IPS DF 4.7 (cell line): ENCODE data around the gene COL4A3.

Source experiments
- DNase-seq: peaks from one replicate; pipeline ENCODE4 v3.0.0-alpha.2; 2013; ENCODE audit warnings: low spot score; ENCODE audit errors: extremely low read depth

The COL4A3 gene

DNA sequence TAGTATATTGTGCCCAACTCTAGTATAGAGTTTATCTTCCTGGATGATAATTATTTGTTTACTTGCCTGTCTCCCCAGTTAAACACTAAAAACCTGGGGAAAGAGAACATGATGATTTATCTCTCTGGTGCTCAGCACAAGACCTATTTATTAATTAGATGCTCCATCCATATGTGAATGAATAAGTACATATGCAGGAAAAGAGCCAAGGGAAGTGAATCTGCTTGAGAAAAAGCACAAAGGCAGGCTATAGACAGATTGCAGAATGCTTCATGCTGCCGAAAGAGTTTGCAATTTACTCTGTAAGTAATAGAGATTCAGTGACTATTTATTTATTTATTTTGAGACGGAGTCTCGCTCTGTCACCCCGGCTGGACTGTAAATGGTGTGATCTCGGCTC, 123.3 kb downstream of the COL4A3 start:
- no peak for DNase-seq

DNA sequence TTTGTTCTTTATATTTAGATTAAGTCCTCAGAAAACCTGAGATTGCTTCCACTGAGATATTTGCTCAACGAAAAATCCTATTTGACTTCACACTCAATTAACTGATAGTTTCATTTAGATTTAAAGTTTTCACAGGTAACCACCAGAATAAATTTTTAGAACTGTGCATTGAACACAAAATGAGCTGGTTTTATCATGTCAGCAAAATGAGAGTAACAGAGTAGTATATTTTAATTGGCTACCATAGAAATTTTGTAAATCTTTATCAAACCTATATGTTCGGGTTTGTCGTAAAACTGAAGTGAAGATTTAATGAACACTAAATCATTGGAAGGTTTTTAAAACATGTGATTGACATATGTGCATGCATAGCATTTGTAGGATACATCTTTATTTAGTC, 127.9 kb downstream of the COL4A3 start:
- no peak for DNase-seq

DNA sequence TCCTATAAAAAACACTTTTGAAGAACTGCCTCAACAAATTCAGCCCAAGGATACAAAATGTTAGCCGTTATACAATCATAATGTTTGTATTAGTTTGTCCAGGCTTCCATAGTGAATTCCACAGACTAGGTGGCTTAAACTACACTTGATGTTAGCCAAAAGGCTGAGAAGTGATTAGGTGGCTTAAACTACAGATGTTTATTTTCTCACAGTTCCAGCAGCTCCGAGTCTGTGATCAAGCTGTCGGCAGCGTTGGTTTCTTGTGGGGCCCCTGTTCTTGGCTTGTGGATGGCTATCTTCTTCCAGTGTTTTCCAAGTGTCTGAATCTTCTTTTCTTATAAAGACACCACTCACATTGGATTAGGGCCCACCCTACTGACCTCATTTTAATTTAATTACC, 129.1 kb downstream of the COL4A3 start:
- no peak for DNase-seq

DNA sequence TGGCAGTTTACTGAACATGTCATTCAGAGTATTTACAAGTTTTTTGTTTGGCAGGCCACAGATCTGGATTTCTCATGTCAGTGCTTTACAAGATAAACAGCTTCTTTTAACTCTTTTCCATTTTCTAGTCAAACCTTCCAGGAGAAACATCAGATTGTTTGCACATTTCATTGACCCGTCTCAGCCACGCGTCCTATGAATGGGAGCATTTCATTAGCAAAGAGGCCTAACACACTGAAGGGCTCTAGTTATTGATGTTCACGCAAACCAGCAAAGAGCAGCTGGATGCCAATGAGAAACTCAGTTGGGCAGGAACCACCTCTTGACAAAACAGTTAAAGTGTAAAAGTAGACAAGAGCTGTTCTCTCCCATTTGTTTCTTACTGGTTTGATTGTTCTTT, 131.4 kb downstream of the COL4A3 start:
- DNase-seq, result no peak

DNA sequence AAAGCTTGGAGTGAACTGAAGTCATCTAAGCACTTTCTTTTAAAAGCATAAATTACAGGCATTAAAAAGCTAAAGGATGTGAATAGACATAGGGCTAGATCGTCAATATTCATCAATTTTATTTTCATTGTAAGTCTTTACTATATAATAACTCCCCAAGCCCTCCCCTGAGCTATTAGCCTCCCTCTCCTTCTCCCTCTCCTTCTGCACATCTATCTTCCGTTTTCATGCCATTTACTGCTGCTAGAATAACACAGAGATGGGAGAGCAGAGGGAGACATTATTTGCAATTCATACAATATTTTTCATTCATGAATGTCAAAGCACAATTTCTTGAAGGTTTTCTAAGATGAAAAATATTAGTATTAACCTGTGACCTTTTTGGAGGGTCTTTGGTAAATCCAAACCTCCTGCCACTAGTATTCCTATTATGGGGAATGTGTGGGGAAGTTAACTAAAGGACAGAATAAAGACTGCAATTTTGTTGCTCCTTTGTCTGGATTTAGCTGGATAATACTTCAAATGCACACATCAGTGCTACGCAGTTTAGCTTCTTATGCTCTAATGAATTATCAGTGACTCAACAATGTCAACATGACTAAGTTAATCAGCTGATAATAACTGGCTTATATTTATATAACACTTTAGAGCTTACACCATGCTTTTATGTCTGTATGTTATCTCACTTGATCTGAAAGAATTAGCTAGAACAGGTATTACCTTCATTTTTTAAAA, 132.4 kb downstream of the COL4A3 start:
- DNase-seq, result no peak

DNA sequence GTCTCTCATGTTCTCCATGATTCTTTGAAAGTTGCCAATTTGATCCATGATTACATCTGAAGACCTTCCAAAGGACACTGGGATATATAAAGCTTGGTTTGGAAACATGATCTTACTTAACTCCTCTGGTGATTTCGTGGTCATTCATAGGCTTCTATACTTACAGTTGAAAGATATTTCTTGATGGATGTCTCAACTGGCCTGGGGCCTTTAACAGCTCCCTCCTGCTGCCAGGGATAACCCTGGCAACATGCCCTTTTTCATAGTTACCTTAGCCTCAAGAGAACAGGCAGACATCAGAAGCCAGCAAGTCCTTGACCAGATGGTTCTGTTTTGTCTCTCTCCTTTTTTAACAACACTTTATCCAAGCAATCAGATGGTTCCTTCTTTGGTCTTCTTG, 137.1 kb downstream of the COL4A3 start:
- no peak for DNase-seq

DNA sequence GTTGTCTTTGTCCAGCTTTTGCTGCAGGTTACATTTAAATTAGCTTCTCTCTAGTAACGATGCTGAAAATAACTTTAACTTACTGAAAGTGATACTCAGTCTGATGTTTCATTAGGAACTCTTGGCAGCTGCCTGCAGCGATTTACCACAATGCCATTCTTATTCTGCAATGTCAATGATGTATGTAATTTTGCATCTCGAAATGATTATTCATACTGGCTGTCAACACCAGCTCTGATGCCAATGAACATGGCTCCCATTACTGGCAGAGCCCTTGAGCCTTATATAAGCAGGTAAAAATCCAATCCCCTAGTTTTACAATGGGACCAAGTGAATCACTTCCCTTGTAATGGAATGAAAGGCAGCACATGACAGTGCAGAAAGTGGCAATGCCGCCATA, 144.4 kb downstream of the COL4A3 start:
- DNase-seq, result no peak

DNA sequence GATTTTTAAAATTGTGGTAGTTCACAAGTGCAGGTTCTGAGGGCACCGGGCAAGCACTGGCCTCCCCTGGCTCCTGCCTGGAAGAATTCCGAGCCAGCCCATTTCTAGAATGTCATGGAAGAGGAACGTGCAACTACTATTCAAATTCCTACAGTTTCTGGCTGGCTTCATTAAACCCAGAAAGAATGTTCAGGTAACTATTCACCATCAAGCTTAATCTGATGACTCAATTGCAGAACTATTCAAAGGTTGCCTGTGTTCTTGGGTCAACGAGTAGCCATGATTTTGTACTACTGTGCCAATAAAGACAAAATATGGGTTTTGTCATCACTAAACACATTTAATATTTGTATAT, 146.3 kb downstream of the COL4A3 start:
- DNase-seq, result no peak

DNA sequence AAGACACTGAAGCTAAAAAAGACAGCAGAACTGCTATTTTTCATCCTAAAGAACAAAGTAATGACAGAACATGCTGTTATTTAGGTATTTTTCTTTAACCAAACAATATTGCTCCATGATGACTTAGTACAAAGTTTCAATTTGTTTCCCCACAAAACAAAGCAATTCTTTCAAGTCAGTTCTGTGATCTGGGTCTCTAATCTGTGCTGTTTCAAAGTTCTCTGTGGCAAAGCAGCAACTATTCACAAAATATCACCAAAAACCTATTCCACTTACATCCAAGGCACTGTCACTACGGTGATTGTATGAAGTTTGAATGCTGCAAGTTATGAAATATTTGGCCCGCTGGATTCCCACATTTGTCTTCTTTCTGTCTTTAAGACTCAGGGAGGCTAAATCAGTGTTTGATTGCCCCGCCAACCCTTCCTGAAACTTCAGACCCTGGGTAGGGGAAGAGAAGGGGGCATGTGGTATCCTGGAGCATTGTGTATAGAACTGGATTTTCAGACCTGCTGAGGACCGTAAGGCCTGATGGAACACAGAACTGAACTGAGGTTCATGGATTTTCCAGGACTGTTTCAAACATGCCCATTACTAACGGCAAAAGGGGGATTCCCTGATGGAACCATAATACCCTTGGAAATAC, 147.6 kb downstream of the COL4A3 start:
- DNase-seq, result no peak

DNA sequence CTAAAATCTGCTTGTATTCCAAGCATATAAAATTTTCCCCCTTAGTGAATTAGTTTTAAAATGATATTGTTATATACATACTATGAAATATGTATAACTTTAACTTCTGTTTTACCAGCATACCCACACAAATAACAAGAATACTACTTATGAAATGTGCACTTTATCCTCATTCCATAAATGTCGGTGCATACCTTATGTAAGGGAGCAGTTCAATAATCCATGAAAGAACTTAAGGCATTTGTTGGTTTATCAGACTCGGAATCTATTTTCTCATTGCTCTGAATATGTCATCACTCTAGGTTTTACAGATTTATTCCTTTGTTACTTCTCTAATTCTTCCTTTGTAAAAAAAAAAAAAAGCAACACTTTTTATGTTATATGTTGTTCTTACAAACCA, 148.2 kb downstream of the COL4A3 start:
- DNase-seq, result no peak

DNA sequence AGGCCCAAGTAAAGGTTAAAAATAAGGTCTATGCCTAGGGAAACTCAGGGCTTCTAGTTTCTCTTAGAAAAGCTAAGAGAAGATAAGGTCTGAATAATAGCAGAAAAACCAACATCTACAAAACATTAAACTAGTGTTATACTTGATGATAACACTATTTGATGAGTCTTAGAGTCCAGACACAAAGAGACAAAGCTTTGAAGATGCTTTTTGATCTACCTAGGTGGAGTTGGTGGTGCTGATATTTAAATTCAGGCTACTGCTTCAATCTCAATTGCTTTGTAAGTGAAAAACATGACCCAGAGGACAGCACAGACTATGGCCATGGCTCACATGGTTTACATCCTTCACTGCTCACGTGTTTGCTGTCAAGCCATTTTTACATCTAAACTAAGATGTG, 148.9 kb downstream of the COL4A3 start:
- DNase-seq, result no peak

DNA sequence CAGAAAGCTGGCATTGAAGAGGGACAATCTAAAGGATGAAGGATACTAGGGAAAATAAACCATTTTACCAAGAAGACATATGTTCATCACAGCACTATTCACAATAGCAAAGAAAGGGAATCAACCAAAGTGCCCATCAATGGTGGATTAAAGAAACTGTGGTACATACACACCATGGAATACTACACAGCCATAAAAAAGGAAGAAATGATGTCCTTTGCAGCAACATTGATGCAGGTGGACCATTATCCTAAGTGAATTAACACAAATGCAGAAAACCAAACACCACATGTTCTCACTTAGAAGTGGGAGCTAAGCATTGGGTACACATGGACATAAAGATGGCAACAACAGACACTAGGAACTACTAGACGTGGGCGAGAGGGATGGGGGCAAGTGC, 153.4 kb downstream of the COL4A3 start:
- DNase-seq, result no peak

DNA sequence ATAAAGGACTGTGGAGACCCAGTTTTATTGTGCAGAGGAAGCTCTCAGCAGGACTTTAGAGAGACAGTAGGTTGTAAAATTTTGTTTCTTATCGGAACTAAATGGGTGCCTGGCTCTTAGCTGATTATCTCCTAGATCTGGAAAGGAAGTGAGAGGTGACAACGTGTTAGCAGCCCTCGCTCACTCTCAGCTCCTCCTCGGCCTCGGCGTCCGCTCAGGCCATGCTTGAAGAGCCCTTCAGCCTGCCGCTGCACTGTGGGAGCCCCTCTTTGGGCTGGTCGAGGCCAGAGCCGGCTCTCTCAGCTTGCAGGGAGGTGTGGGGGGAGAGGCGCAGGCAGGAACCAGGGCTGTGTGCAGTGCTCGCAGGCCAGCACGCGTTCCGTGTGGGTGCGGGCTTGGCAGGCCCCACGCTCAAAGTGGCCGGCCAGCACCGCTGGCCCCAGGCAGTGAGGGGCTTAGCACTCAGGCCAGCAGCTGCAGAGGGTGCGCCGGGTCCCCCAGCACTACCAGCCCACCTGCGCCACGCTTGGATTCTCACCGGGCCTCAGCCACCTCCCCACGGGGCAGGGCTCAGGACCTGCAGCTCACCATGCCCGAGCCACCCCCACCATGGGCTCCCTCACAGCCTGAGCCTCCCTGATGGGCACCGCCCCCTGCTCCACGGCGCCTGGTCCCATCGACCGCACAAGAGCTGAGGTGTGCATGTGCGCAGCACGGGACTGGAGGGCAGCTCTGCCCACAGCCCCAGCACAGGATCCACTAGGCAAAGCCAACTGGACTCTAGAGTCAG, 156.1 kb downstream of the COL4A3 start:
- DNase-seq, result no peak

DNA sequence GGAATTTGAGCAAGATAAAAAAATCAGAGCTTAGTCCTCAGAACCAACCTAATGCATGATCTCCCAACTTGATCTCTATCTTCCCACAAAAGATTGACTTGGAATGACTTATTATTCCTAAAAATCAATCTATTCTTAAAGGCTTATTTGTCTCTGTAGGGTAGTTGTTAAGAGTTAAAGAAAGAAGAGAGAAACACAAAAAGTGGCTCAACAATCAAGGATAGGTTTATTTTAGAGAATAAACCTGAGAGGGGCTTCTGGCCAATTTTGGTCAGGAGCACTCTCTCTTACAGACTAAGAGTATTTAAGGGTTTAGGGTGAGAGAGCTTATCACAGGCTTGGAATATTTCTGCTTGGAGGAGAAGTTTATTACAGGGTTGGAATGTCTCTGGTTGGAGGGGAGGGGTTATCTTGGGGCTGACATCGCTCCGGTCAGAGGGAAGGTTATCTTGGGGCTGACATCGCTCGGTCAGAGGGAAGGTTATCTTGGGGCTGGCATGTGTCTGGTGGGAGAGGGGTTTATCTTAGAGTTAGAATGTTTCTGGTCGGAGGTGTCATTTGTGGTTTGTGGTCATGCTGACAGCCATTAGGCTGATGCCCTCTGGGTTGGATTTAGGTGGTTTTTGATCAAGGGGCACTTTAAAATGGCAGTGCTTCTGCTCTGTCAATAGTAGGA, 158.2 kb downstream of the COL4A3 start:
- no peak for DNase-seq

DNA sequence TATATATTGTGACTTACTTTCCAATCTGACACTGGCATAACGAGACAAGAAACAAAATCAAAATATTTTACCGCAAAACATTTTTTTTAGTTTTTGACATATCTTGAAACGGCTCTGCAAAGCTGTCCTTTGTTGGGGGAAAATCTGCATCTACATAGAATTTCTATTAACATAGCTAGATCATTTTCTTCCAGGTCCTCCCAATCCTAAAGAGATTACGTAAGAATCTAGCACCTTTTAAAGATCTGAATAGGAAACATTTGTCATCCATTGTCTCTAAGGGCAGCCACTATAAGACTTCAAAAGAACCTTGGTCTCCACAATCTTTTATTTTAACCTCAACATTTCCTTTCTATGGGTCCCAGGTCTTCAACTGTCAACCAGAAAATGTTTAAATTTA, 159.4 kb downstream of the COL4A3 start:
- no peak for DNase-seq

DNA sequence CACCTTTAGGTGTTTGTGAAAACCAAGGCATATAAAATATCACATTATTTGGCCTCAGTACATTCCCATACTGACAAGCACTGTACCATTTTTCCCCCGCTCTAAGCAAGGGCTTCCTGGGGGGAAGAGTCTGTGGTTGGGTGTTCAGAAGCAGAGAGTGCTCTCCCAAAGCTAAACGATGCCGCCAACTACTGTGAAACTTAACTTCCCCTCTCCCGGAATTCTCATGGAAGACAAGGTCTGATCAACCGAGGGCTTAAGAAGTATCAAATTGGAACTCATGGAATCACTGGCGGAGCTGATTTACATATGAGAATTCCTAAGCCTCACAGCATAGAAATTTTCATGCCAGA, 160.2 kb downstream of the COL4A3 start:
- DNase-seq, result no peak

DNA sequence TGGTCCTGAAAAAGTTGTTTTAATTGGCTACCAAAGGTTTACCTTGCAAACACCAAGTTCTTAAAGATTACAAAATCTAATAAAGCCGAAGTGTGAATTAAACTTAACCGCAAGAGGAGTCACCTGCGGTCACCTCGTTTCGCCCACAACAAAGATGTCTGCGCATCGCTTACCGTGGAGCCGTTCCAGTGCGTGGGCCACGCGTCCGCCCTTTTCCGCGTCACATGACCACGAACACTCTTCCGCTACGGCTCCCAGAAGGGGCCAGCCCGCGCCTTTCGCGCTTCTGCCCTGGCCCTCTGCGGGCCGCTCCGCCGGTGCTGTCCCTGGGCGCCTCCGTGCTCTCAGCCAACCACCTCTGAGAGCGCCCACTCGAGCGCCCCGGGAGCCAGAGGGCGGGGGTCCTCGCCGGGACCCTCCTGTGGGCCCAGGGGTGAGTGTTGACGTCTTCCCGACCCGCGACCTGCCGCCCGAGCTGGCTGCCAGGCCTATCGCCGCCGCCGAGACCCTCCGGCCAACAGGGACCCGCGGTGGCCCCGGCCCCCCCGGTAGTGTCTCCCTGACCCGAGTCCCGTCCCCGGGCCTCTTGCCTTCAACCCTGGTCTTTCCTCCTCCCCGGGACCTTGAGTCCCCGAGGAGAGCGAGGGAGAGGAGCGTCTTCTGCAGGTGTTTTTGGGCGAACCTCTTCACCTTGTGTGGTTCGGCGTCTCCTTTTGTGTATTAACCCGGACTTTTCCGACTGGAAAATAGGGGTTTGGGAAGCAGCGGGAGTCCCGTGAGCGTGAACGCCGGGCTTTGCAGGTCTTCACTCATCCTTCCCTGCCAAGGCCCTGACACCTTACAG, 160.8 kb downstream of the COL4A3 start, which contains the start of gene MFF:
Gene MFF (plus strand): TSS at position 257 of the 844 bp plus-strand sequence. CDS start 5,415 bp downstream, outside the sequence.
- DNase-seq, result peak; percentile 84

DNA sequence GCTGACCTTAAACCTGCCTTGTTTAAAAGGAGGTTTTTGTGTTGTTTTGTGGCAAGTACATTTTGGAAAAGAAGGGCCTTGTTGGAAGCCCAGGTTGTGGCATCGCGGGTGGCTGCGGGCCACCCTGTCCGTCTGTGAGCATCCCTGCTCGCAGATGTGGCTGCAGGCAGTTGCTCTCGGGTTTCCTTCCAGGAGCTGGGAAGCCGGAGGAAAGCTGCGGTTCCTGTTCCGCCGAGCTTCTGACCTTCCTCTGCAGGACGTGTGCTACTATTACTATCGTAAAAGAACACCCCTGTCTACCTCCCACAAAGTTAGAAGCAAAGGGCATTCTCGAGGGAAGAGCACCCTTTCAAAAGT, 161.4 kb downstream of the COL4A3 start:
- DNase-seq, result no peak

DNA sequence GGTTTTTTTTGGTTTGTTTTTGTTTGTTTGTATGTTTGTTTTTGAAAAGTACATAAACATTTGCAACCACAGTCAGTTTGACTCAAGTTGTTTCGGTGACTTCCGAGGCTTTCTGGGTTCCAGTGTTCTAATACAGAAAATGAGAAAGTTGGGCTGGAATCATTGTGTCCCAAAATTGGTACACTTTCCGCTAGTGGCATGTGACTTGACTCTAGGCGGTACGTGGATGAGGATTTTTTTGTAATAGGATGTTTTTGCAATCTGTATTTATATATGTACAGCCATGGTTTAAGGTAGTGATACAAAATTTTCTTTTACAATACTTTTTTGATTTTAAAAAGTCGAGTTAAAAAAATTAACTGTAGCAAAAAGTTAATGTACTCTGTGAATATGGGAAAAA, 162.4 kb downstream of the COL4A3 start:
- DNase-seq, result no peak

DNA sequence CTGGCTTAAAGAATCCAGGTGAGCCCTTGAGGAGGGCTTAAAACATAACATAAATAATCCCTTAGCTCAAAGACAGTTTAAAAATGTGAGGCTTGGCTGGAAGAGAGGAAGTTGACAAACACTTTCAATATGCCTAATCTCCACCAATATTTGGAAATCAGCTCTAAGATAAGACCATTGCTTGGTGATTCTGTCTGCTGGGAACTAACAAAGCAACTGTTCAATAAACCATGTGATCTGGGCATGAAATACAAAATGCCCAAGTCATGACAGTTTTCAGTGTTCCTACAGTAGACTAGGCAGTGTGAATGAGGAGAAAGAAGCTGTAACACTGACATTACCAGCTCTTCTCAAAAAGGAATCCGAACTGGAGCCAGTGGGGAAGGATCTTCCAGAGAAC, 171.3 kb downstream of the COL4A3 start:
- no peak for DNase-seq

DNA sequence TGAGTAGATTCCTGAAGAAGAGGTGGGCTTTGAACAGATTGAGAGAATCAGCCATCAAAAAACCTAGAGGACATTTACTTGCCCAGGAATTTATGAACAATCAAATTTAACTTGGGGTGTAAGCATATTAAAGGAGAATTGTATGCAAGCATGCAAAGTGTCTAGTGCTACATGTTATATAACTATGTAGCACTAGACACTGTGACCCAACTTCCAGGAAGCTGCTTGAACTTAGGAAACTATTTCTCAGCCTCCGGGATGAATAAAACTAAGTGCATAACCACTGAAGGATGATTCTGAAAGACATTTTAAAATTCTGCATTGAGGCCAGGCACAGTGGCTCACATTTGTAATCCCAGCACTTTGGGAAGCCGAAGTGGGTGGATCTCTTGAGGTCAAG, 173.0 kb downstream of the COL4A3 start:
- DNase-seq, result no peak
